Mucosa of rectum (tissue), 2 donors: ENCODE data around the gene SHROOM1.
A peak's percentile ranks its signal among the peaks of the same experiment; 100 is the strongest.

ENCODE experiments used
- H3K27ac ChIP-seq, 2 donors: one replicate each; pipeline ENCODE4 v1.7.0; 2013; ENCODE audit warnings: inconsistent platforms in 2 of 2, low read depth in 2 of 2, low read length in 2 of 2
- H3K27me3 ChIP-seq, 2 donors: one replicate each; pipeline ENCODE4 v1.7.0; 2013; ENCODE audit warnings: low read length in 2 of 2; ENCODE audit not compliant: control insufficient read depth in 2 of 2, insufficient read depth in 2 of 2
- H3K36me3 ChIP-seq, 2 donors: one replicate each; pipeline ENCODE4 v1.7.0; 2013; ENCODE audit warnings: low read length in 2 of 2; ENCODE audit not compliant: control insufficient read depth in 2 of 2, insufficient read depth in 2 of 2
- H3K4me1 ChIP-seq, 2 donors: one replicate each; pipeline ENCODE4 v1.7.0; 2013; ENCODE audit warnings: low read length in 2 of 2, mild to moderate bottlenecking in 1 of 2; ENCODE audit not compliant: control insufficient read depth in 2 of 2, insufficient read depth in 2 of 2
- H3K4me3 ChIP-seq, 2 donors: one replicate each; pipeline ENCODE4 v1.7.0; 2013; ENCODE audit warnings: low read length in 2 of 2
- H3K9ac ChIP-seq, 2 donors: one replicate each; pipeline ENCODE4 v1.7.0; 2013; ENCODE audit warnings: low read length in 2 of 2, low read depth in 1 of 2, mild to moderate bottlenecking in 1 of 2
- H3K9me3 ChIP-seq, 2 donors: one replicate each; pipeline ENCODE4 v1.7.0; 2013; ENCODE audit warnings: low read length in 2 of 2; ENCODE audit not compliant: control insufficient read depth in 2 of 2
- donor health status: healthy.
- donor health status: Normal muscosa, but diverticular disease.

The SHROOM1 gene

GRCh38 chr5:132853323-132853722, 22.9 kb upstream of the SHROOM1 start:
- Histone ChIP-seq H3K4me1 (no peaks in the 10 kb centered on the region), H3K9ac (no peak overlapping the region), H3K27ac (no peak overlapping the region), H3K27me3 (no peaks in the 10 kb centered on the region), H3K4me3 (no peak overlapping the region), H3K36me3 (no peaks in the 10 kb centered on the region), H3K9me3 (no peaks in the 10 kb centered on the region)

- H3K36me3 ChIP-seq, result no peaks in the 10 kb centered on the region
- no peak overlapping the region for H3K27ac ChIP-seq
- no peak overlapping the region for H3K4me3 ChIP-seq
- H3K9ac ChIP-seq, result no peak overlapping the region
- H3K4me1 ChIP-seq, result no peaks in the 10 kb centered on the region
- H3K27me3 ChIP-seq, result no peaks in the 10 kb centered on the region
- H3K9me3 ChIP-seq, result no peaks in the 10 kb centered on the region
These were observed 19.6 kb upstream of the SHROOM1 start for GRCh38 chr5:132850066-132850465.

GRCh38 chr5:132849347-132849746, 18.9 kb upstream of the SHROOM1 start:
- H3K4me3 ChIP-seq, result no peak overlapping the region
- no peaks in the 10 kb centered on the region for H3K27me3 ChIP-seq
- H3K4me1 ChIP-seq, result no peaks in the 10 kb centered on the region
- no peak overlapping the region for H3K27ac ChIP-seq
- no peaks in the 10 kb centered on the region for H3K36me3 ChIP-seq
- H3K9ac ChIP-seq, result no peak overlapping the region
- H3K9me3 ChIP-seq, result no peaks in the 10 kb centered on the region

GRCh38 chr5:132848270-132848669, 17.8 kb upstream of the SHROOM1 start:
- no peak overlapping the region for H3K9ac ChIP-seq
- no peaks in the 10 kb centered on the region for H3K9me3 ChIP-seq
- H3K4me3 ChIP-seq, result no peak overlapping the region
- no peak overlapping the region for H3K27ac ChIP-seq
- H3K4me1 ChIP-seq, result no peaks in the 10 kb centered on the region
- no peaks in the 10 kb centered on the region for H3K27me3 ChIP-seq
- H3K36me3 ChIP-seq, result no peaks in the 10 kb centered on the region

- Histone ChIP-seq H3K9ac (no peak overlapping the region), H3K27me3 (no peaks in the 10 kb centered on the region), H3K4me1 (peaks cover 39 to 45% of the 10 kb centered on the region in 2 donors), H3K36me3 (no peaks in the 10 kb centered on the region), H3K4me3 (no peak overlapping the region), H3K27ac (peak overlapping the region; percentile 91 to 93), H3K9me3 (no peaks in the 10 kb centered on the region)
These were observed 10.9 kb upstream of the SHROOM1 start for GRCh38 chr5:132841305-132841704.

GRCh38 chr5:132840896-132841295, 10.4 kb upstream of the SHROOM1 start:
- peak overlapping the region in 1 of 2 donors; percentile 35 for H3K9ac ChIP-seq
- H3K4me1 ChIP-seq, result peaks cover 43 to 49% of the 10 kb centered on the region in 2 donors
- no peaks in the 10 kb centered on the region for H3K9me3 ChIP-seq
- no peaks in the 10 kb centered on the region for H3K36me3 ChIP-seq
- peak overlapping the region; percentile 91 to 93 for H3K27ac ChIP-seq
- no peak overlapping the region for H3K4me3 ChIP-seq
- no peaks in the 10 kb centered on the region for H3K27me3 ChIP-seq

GRCh38 chr5:132840313-132840712, 9.9 kb upstream of the SHROOM1 start:
- H3K9me3 ChIP-seq, result no peaks in the 10 kb centered on the region
- no peaks in the 10 kb centered on the region for H3K27me3 ChIP-seq
- peaks cover 46 to 55% of the 10 kb centered on the region in 2 donors for H3K4me1 ChIP-seq
- H3K27ac ChIP-seq, result peak overlapping the region; percentile 91 to 93
- H3K36me3 ChIP-seq, result no peaks in the 10 kb centered on the region
- peak overlapping the region in 1 of 2 donors; percentile 44 for H3K4me3 ChIP-seq
- H3K9ac ChIP-seq, result peak overlapping the region in 1 of 2 donors; percentile 35

- Histone ChIP-seq H3K27me3 (no peaks in the 10 kb centered on the region), H3K4me1 (peaks cover 46 to 57% of the 10 kb centered on the region in 2 donors), H3K27ac (peak overlapping the region; percentile 91 to 93), H3K36me3 (no peaks in the 10 kb centered on the region), H3K9ac (peak overlapping the region; percentile 38 to 40), H3K9me3 (no peaks in the 10 kb centered on the region), H3K4me3 (peak overlapping the region in 1 of 2 donors; percentile 5)
These were observed 9.2 kb upstream of the SHROOM1 start for GRCh38 chr5:132839426-132840301.

- Histone ChIP-seq H3K4me3 (peak overlapping the region; percentile 5 to 39), H3K27ac (peak overlapping the region; percentile 91 to 93), H3K27me3 (no peaks in the 10 kb centered on the region)
These were observed 8.3 kb upstream of the SHROOM1 start for GRCh38 chr5:132838516-132839282.

GRCh38 chr5:132837868-132838267, 7.4 kb upstream of the SHROOM1 start:
- Histone ChIP-seq H3K36me3 (no peaks in the 10 kb centered on the region), H3K27ac (peak overlapping the region; percentile 91 to 93), H3K9me3 (no peaks in the 10 kb centered on the region), H3K9ac (peak overlapping the region; percentile 61), H3K27me3 (no peaks in the 10 kb centered on the region), H3K4me3 (peak overlapping the region in 1 of 2 donors; percentile 39), H3K4me1 (peaks cover 46 to 57% of the 10 kb centered on the region in 2 donors)

More at GRCh38 chr5:132838516-132839282, 8.3 kb upstream of the SHROOM1 start:
- Histone ChIP-seq H3K36me3 (no peaks in the 10 kb centered on the region), H3K4me1 (peaks cover 46 to 57% of the 10 kb centered on the region in 2 donors), H3K9me3 (no peaks in the 10 kb centered on the region), H3K9ac (peak overlapping the region; percentile 40 to 54)
